IPS-20b (cell line): ENCODE data around the gene DNAJB11.
"Not testable (repeated sequence)": the region's sequence is repeated elsewhere in the genome, so short reads cannot be mapped to it uniquely, and the experiment has no call there.

ENCODE experiments used
- H3K27ac ChIP-seq: one replicate; pipeline ENCODE4 v1.5.1; 2013; ENCODE audit warnings: low read length
- H3K27me3 ChIP-seq: 2 replicates; pipeline ENCODE4 v1.6.1; 2013; ENCODE audit warnings: mild to moderate bottlenecking, low read length, inconsistent platforms; ENCODE audit not compliant: insufficient read depth
- H3K36me3 ChIP-seq: 2 replicates; pipeline ENCODE4 v1.6.1; 2013; ENCODE audit warnings: low read depth, mild to moderate bottlenecking, inconsistent platforms, low read length, moderate library complexity; ENCODE audit not compliant: insufficient read depth
- H3K4me1 ChIP-seq: 2 replicates; pipeline ENCODE4 v1.6.1; 2013; ENCODE audit warnings: mild to moderate bottlenecking, control low read depth, inconsistent platforms, low read length, moderate library complexity; ENCODE audit not compliant: insufficient read depth
- H3K4me3 ChIP-seq: 2 replicates; pipeline ENCODE4 v1.5.1; 2013; ENCODE audit warnings: mild to moderate bottlenecking, low read length, inconsistent platforms
- H3K9ac ChIP-seq: 2 replicates; pipeline ENCODE4 v1.6.1; 2013; ENCODE audit warnings: low read depth, mild to moderate bottlenecking, inconsistent platforms, low read length, moderate library complexity
- H3K9me3 ChIP-seq: 2 replicates; pipeline ENCODE4 v1.6.1; 2013; ENCODE audit warnings: mild to moderate bottlenecking, low read depth, low read length, inconsistent platforms; ENCODE audit not compliant: insufficient read depth

Gene DNAJB11

DNA sequence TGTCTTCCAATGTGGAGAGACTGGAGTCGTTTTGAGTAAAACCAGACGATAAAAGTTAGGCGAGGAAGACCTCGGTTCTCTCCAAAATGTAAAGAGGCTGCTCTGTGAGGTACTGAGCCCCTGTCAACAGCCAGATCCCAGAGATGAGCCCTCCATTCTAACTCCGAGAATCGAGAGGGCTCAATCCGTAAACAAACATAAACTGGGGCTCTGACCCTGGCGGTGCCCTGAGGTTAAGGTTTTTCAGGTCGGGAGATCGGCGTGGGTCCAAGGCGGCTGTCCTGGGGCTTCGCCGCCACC, 3.8 kb upstream of the DNAJB11 start:
- H3K4me1 ChIP-seq = peaks cover 7% of the 10 kb centered on the region

DNA sequence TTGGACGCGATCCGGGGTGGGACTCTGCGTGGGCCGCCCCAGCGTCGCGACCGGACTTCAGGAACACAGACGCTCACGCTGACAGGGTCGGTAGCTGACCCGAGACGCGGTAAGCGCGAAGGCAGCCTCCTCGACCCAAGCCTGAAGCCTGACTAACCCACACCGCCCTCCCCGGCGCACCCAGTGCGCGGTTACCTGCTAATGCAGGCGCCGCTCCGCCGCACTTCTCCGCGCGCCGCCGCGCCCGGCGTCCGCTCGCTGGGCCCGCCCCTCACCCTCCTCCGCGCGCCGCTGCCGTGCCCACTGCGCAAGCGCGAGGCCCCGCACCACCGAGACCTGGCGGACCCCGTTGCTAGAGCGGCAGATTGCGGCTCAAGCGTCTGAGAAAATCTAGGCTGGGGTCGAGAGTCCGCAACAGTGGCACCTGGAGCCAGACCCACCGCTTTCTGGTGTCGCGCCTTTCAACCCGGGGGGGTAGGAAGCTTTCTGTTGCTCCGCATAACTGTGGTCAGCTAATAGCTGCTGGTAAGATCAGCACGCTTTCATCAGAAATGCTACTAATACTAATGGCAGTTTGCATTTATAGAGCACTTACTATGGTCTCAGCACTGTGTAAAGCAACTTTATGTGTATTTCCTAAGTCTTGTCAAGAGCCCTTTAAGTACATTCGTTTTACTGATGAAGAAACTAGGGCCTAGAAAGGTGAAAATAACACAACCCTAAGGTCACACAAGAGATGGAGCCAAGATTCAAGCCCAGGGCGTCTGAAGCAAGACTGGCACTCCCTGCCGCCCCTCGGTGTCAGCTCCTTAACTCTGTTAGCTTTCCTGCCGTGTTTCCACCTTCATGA, 3.2 kb upstream of the DNAJB11 start, which contains the start of gene TBCCD1:
TSS of gene TBCCD1 (minus strand) at position 268 of the 850 bp plus-strand sequence. CDS start 3,010 bp downstream, outside the sequence.
- Histone ChIP-seq H3K27ac (no peak within 1 kb of the TSS), H3K9ac (peak within 1 kb of the TSS; percentile 93), H3K4me1 (peaks cover 7% of the 10 kb centered on the region), H3K4me3 (peak within 1 kb of the TSS; percentile 87), H3K9me3 (no peaks in the 10 kb centered on the region), H3K27me3 (no peaks in the 10 kb centered on the region), H3K36me3 (peaks cover 5% of the 10 kb centered on the region; the same call in 1 of the 2 replicates)

More for the DNA sequence above, 3.8 kb upstream of the DNAJB11 start:
- no peaks in the 10 kb centered on the region for H3K36me3 ChIP-seq
- H3K9me3 ChIP-seq = no peaks in the 10 kb centered on the region
- peak overlapping the region; percentile 93 for H3K9ac ChIP-seq
- H3K4me3 ChIP-seq = peak overlapping the region; percentile 87
- no peak overlapping the region for H3K27ac ChIP-seq
- no peaks in the 10 kb centered on the region for H3K27me3 ChIP-seq

DNA sequence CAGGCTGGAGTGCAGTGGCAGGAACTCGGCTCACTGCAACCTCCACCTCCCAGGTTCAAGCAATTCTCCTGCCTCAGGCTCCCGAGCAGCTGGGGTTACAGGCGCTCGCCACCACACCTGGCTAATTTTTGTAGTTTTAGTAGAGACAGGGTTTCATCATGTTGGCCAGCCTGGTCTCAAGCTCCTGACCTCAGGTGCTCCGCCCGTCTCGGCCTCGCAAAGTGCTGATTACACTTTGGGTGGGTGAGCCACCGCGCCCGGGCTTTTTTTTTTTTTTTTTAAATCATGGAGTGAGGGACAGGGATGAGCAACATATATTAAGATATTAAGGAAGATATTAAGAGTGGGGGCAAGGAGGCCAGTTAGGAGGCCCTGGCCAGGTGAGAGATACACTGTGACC, 1.2 kb upstream of the DNAJB11 start:
- H3K9me3 ChIP-seq, H3K27ac ChIP-seq, H3K4me1 ChIP-seq, H3K27me3 ChIP-seq: not testable (repeated sequence)
- Histone ChIP-seq H3K9ac (peak overlapping the region; percentile 89; the same call in 1 of the 2 replicates), H3K36me3 (peaks cover 25% of the 10 kb centered on the region), H3K4me3 (peak overlapping the region; percentile 88)

DNA sequence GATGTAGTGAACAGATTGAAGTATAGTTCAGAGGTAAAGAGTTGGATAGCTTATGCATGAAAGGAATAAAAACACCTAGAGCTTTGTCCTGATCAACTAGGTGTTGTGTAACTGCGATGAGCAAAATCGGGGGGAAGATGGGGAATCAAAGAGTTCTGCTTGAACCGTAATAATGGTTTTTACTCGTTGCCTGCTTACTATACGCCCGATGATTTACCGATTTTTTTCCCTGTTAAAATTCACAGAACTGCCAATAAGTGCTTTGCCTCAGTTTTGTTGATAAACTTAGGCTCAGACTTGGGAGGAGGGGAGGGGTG, 783 bp upstream of the DNAJB11 start:
- Histone ChIP-seq H3K27ac (no peak overlapping the region), H3K36me3 (peaks cover 29% of the 10 kb centered on the region), H3K9ac (peak overlapping the region; percentile 89; the same call in 1 of the 2 replicates), H3K4me1 (peaks cover 7% of the 10 kb centered on the region), H3K27me3 (no peaks in the 10 kb centered on the region), H3K9me3 (no peaks in the 10 kb centered on the region), H3K4me3 (peak overlapping the region; percentile 88)

DNA sequence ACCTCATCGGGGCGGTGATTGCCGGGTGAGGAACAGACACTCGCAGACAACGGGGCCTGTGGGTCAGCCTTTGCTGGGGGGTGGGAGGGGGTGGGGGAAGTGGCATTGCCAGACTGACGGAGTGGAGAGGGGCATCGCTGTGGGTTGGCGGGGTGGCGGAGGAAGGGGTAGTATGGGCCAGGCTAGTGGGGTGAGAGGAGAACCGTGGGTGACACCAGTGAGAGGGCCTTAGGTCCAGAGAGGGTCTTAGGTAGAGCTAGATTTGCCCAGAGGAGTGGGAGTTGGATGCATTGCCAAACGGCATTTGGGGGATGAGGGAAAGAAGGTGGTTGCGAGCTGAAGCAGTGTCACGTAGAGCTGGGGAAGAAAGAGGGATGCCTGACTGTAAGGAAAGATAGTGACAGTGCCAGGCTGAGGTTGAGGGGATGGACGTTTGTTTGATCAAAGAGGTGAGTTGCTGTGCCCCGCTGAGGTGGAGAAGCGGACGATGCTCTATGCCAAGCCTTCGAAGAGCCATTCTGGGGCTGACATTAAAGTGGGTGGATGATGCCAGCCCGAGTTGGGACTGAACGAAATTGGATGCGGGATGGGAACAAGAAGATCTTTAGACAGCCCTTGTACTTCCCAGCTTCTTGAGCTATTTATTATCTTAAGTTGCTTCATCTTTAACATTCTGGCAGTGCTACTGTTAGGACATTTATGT, 572 bp downstream of the DNAJB11 start:
- Histone ChIP-seq H3K27ac (peak overlapping the region; percentile 38), H3K36me3 (peaks cover 43% of the 10 kb centered on the region), H3K9me3 (no peaks in the 10 kb centered on the region), H3K27me3 (no peaks in the 10 kb centered on the region), H3K4me3 (peak overlapping the region; percentile 88), H3K9ac (peak overlapping the region; percentile 91; the same call in 1 of the 2 replicates), H3K4me1 (peaks cover 7% of the 10 kb centered on the region)

DNA sequence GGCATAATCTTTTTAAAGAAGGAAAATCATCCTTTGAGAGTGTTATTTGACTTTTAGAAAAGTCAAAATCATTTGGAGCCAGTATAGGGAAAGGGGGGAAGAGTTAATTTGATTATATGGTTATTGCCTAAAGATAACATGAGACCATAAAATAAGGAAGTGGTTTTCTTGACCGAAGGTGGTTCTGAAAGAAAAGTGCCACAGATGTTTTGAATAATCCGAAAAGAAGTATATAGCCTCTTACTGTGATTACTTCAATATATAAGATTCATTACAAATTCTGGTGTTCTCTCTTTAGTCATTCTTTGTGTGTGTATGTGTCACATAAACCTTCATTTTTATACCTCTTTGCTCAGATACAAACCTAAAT, 1.1 kb downstream of the DNAJB11 start:
- peaks cover 7% of the 10 kb centered on the region for H3K4me1 ChIP-seq
- H3K9ac ChIP-seq = peak overlapping the region; percentile 91; the same call in 1 of the 2 replicates
- no peak overlapping the region for H3K27ac ChIP-seq
- H3K36me3 ChIP-seq = peaks cover 48% of the 10 kb centered on the region
- peak overlapping the region; percentile 88 for H3K4me3 ChIP-seq
- no peaks in the 10 kb centered on the region for H3K27me3 ChIP-seq
- no peaks in the 10 kb centered on the region for H3K9me3 ChIP-seq

DNA sequence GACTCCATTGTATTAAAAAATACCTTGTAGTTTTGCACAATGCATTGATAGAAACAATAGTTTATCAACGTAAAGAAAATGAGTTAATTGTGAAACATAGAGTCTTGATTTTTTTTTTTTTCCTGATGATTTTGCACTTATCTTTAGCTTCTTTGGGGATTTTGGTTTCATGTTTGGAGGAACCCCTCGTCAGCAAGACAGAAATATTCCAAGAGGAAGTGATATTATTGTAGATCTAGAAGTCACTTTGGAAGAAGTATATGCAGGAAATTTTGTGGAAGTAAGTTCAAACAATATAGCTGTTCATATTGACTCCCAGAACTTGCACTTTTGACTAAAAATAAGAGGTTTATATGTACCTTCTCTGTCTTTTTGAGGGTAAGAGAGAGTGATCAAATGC, 7.0 kb downstream of the DNAJB11 start:
- H3K4me1 ChIP-seq = no peaks in the 10 kb centered on the region
- H3K9me3 ChIP-seq = no peaks in the 10 kb centered on the region
- H3K27me3 ChIP-seq = no peaks in the 10 kb centered on the region
- no peak overlapping the region for H3K27ac ChIP-seq
- no peak overlapping the region for H3K9ac ChIP-seq
- H3K36me3 ChIP-seq = peaks cover 100% of the 10 kb centered on the region
- no peak overlapping the region for H3K4me3 ChIP-seq

DNA sequence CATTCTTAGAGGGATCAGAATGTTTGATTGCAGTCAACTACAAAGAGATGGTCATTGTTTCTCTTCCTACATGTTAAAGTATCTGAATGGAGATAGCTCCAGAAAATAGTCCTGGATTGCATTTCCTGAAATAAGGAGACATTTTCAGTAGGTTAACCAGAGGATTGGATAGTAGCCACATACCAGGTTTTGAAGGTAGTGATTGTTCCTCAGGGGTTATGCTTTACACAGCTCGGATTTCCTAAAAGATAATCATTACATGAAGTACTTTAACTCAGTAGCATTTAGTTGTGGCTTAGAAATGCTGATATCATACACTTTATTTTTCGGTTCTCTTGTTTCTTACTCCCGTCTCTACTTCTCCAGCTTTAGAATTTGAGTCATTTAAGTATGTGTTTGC, 10.3 kb downstream of the DNAJB11 start:
- Histone ChIP-seq H3K27ac (no peak overlapping the region), H3K9ac (no peak overlapping the region), H3K4me1 (no peaks in the 10 kb centered on the region), H3K36me3 (peaks cover 100% of the 10 kb centered on the region), H3K27me3 (no peaks in the 10 kb centered on the region), H3K9me3 (no peaks in the 10 kb centered on the region), H3K4me3 (no peak overlapping the region)

DNA sequence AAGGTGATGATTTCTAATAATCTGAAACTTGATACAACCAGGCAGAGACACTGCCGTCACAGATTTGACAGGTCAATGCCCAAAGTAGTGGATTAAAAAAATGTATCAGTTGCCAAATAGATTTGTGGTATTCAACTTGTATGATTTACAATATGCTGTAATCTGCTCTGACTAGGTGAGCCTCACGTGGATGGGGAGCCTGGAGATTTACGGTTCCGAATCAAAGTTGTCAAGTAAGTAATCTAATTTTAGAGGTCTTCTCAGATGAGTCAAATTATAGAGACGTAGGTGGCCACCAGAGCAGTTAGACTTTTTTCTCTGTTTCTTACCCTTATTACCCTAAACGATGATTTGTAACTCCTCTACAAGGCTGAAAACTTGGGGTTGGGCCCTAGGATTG, 12.0 kb downstream of the DNAJB11 start:
- Histone ChIP-seq H3K36me3 (peaks cover 87% of the 10 kb centered on the region), H3K4me3 (no peak overlapping the region), H3K4me1 (no peaks in the 10 kb centered on the region), H3K9me3 (no peaks in the 10 kb centered on the region), H3K9ac (no peak overlapping the region), H3K27me3 (no peaks in the 10 kb centered on the region), H3K27ac (no peak overlapping the region)

DNA sequence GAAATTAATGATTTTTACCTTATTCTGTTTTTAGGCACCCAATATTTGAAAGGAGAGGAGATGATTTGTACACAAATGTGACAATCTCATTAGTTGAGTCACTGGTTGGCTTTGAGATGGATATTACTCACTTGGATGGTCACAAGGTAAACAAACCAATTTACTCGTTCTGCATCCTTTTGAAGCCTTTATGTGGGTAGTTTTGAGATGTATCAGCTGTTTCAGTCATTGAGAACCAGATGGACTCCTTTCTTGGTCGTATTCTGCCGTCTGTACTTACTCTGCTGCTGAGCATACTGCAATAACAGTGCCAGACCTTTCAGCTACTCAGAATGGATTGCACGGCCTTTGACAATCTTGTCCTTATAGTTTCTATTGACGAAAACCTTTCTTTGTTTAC, 13.3 kb downstream of the DNAJB11 start:
- no peaks in the 10 kb centered on the region for H3K4me1 ChIP-seq
- no peaks in the 10 kb centered on the region for H3K9me3 ChIP-seq
- no peak overlapping the region for H3K27ac ChIP-seq
- H3K4me3 ChIP-seq = no peak overlapping the region
- peaks cover 74% of the 10 kb centered on the region for H3K36me3 ChIP-seq
- H3K9ac ChIP-seq = no peak overlapping the region
- no peaks in the 10 kb centered on the region for H3K27me3 ChIP-seq

DNA sequence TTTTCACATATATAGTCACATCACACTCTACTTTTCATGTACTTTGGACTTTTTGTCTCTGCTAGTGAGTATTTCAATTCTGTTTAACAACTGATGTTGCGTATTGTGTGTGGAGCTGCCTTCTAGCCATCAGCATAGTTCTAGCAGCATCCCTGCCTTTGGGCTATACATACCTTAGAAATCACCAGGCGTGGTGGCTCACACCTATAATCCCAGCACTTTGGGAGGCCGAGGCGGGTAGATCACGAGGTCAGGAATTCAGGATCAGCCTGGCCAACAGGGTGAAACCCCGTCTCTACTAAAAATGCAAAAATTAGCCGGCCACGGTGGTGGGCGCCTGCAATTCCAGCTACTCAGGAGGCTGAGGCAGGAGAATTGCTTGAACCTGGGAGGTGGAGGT, 15.7 kb downstream of the DNAJB11 start:
- H3K9ac ChIP-seq, H3K27me3 ChIP-seq, H3K27ac ChIP-seq, H3K4me3 ChIP-seq, H3K4me1 ChIP-seq, H3K9me3 ChIP-seq: not testable (repeated sequence)
- H3K36me3 ChIP-seq = peaks cover 50% of the 10 kb centered on the region

DNA sequence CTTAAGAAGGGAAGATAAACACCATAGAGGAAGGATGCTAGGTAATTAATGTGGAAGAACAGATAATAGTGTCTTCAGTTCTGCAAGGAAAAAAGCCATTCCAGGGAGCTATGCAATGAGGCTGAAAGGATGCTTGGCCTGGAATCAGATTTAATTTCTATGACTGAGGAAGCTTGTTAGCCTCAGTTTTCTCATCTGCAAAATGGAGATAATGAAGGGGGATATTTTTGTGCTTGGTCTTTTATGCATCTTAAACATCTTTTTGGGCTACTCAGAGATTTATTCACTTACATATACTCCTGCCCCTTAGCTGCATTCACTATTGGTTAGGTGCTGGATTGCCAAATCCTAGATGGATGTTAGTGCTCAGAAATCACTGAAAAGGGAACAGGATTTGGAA, 16.7 kb downstream of the DNAJB11 start:
- Histone ChIP-seq H3K4me1 (no peaks in the 10 kb centered on the region), H3K4me3 (no peak overlapping the region), H3K36me3 (peaks cover 41% of the 10 kb centered on the region), H3K27ac (no peak overlapping the region), H3K9me3 (no peaks in the 10 kb centered on the region), H3K27me3 (no peaks in the 10 kb centered on the region), H3K9ac (no peak overlapping the region)
